ENCODE measurements around the gene EMILIN2.

EMILIN2 gene

GRCh38 chr18:2923464-2923863 lies 76.7 kb downstream of the EMILIN2 start:
- TF ChIP-seq, protein P1, sequence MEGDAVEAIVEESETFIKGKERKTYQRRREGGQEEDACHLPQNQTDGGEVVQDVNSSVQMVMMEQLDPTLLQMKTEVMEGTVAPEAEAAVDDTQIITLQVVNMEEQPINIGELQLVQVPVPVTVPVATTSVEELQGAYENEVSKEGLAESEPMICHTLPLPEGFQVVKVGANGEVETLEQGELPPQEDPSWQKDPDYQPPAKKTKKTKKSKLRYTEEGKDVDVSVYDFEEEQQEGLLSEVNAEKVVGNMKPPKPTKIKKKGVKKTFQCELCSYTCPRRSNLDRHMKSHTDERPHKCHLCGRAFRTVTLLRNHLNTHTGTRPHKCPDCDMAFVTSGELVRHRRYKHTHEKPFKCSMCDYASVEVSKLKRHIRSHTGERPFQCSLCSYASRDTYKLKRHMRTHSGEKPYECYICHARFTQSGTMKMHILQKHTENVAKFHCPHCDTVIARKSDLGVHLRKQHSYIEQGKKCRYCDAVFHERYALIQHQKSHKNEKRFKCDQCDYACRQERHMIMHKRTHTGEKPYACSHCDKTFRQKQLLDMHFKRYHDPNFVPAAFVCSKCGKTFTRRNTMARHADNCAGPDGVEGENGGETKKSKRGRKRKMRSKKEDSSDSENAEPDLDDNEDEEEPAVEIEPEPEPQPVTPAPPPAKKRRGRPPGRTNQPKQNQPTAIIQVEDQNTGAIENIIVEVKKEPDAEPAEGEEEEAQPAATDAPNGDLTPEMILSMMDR (IDR thresholded peaks at IDR 0.05; ENCODE audit: low read depth, low read length): no peak
- DNase-seq (ENCODE audit: low read depth in 2 of 2): peak in 1 of 2 donors; percentile 50
- H3K4me3 ChIP-seq (replicated peaks in 1 of 2; ENCODE audit: low read depth in 2 of 2, low read length in 2 of 2): no peak overlapping the region

- TF ChIP-seq, protein P1 (IDR thresholded peaks at IDR 0.05; ENCODE audit: low read depth, low read length): no peak
- DNase-seq (ENCODE audit: low read depth in 2 of 2): no peak
These were observed 78.1 kb downstream of the EMILIN2 start for GRCh38 chr18:2924920-2925319.

GRCh38 chr18:2926528-2926927 lies 79.7 kb downstream of the EMILIN2 start:
- TF ChIP-seq, protein P1 (IDR thresholded peaks at IDR 0.05; ENCODE audit: low read depth, low read length): no peak
- DNase-seq (ENCODE audit: low read depth in 2 of 2): no peak
- no peak overlapping the region for H3K4me3 ChIP-seq (replicated peaks in 1 of 2; ENCODE audit: low read depth in 2 of 2, low read length in 2 of 2)

More at GRCh38 chr18:2924920-2925319, 78.1 kb downstream of the EMILIN2 start:
- H3K4me3 ChIP-seq (replicated peaks in 1 of 2; ENCODE audit: low read depth in 2 of 2, low read length in 2 of 2): no peak overlapping the region

- TF ChIP-seq, protein P1 (IDR thresholded peaks at IDR 0.05; ENCODE audit: low read depth, low read length): no peak
- no peak overlapping the region for H3K4me3 ChIP-seq (replicated peaks in 1 of 2; ENCODE audit: low read depth in 2 of 2, low read length in 2 of 2)
- DNase-seq (ENCODE audit: low read depth in 2 of 2): no peak
These were observed 80.9 kb downstream of the EMILIN2 start for GRCh38 chr18:2927745-2928144.

DNA sequence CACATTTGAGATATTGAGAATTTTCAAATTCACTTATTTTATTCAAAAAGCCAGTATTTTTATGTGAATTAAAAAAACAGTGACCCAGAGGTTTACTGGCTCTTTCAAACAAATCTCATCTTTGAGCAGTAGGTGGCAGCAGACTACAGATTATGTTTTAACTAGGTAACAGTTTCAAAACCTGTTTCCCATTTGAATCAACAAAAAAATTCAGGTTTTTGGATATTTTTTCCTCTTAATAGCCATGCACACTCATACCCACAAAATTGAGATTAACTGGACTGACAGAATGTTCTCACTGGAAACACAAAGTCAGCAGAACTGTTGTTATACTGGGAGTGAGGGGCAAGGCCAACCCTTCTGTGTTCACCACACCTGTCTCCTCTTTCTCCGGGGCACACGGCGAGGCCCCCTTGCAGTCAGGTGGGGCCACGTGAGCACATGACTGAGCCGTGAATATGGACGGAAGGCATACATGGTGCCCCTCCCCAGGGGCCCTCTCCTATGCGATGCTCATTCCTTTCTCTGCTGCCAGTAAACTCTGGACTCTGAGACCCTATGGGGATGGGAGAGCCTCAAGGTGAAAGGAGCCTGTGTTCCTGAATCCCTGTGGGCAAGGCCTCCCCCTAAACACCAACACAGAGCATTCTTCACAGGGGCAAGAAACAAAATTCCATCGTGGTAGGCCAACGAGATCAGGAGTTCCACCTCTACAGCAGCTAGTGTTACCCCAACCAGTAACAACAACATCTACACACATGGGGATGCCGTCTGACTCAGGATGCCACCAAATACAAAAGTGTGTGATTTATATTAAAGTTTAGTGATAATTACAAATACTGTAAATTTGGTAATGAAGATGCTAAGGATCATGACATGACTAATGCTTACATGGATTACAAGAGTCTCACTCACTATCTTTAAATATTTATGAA lies 85.7 kb downstream of the EMILIN2 start:
- TF ChIP-seq, protein P1 (IDR thresholded peaks at IDR 0.05; ENCODE audit: low read depth, low read length): peak; percentile 64
- H3K4me3 ChIP-seq (replicated peaks in 1 of 2; ENCODE audit: low read depth in 2 of 2, low read length in 2 of 2): no peak overlapping the region
- peak; percentile 79 to 83 for DNase-seq (ENCODE audit: low read depth in 2 of 2)

GRCh38 chr18:2933995-2934394 lies 87.2 kb downstream of the EMILIN2 start:
- no peak for DNase-seq (ENCODE audit: low read depth in 2 of 2)
- TF ChIP-seq, protein P1 (IDR thresholded peaks at IDR 0.05; ENCODE audit: low read depth, low read length): no peak
- H3K4me3 ChIP-seq (replicated peaks in 1 of 2; ENCODE audit: low read depth in 2 of 2, low read length in 2 of 2): no peak overlapping the region
